GM12892 (cell line): Measurements from ENCODE around the gene CST7.

Experiments
- POLR2A ChIP-seq: IDR thresholded peaks from 2 replicates; pipeline ENCODE4 v1.6.1; 2011; ENCODE audit warnings: low read depth, low read length, control low read depth
- POLR2AphosphoS5 ChIP-seq: IDR thresholded peaks from 2 replicates; pipeline ENCODE4 v1.6.1; 2011; ENCODE audit warnings: low read depth, low read length, control low read depth
- TAF1 ChIP-seq: IDR thresholded peaks from 2 replicates; pipeline ENCODE4 v1.6.1; 2011; ENCODE audit warnings: low read depth, mild to moderate bottlenecking, control low read depth, low read length, borderline replicate concordance

- TF ChIP-seq POLR2A (no peak), POLR2AphosphoS5 (no peak), TAF1 (no peak)
These were observed 38.2 kb downstream of the CST7 start for GRCh38 chr20:24987244-24987643.
